ENCODE data around the gene KRT5. TPM values are rescaled to one million over a fixed set of nuclear protein-coding genes. Genes with fewer than 3 reads are reported as not detected.

KRT5 gene
- total and polyA plus RNA-seq, 2 donors, result 31.2 to 55.4 TPM

- DNase-seq (ENCODE audit: extremely low spot score), result no peak
- H3K4me1 ChIP-seq (ENCODE audit: insufficient read depth), result no peaks in the 10 kb centered on the region
- no peaks in the 10 kb centered on the region for H3K36me3 ChIP-seq (ENCODE audit: insufficient read depth)
- 74% methylated on average over 17 of the region's 17 CpGs for WGBS
- no peak overlapping the region for H3K27ac ChIP-seq (ENCODE audit: low read depth)
- H3K4me3 ChIP-seq (ENCODE audit: low read depth, low read length), result no peak overlapping the region
Observed at GRCh38 chr12:52543985-52544883, 24.0 kb upstream of the KRT5 start.

- H3K4me1 ChIP-seq (ENCODE audit: insufficient read depth), result no peaks in the 10 kb centered on the region
- H3K27ac ChIP-seq (ENCODE audit: low read depth), result no peak overlapping the region
- no peaks in the 10 kb centered on the region for H3K36me3 ChIP-seq (ENCODE audit: insufficient read depth)
- 74% methylated on average over 7 of the region's 7 CpGs for WGBS
- no peak overlapping the region for H3K4me3 ChIP-seq (ENCODE audit: low read depth, low read length)
- DNase-seq (ENCODE audit: extremely low spot score), result no peak
Observed at GRCh38 chr12:52542785-52543318, 22.7 kb upstream of the KRT5 start.

GRCh38 chr12:52542157-52542556, 22.0 kb upstream of the KRT5 start:
- no peak for DNase-seq (ENCODE audit: extremely low spot score)
- no peaks in the 10 kb centered on the region for H3K4me1 ChIP-seq (ENCODE audit: insufficient read depth)

GRCh38 chr12:52541709-52542108, 21.5 kb upstream of the KRT5 start:
- no peaks in the 10 kb centered on the region for H3K36me3 ChIP-seq (ENCODE audit: insufficient read depth)
- H3K4me1 ChIP-seq (ENCODE audit: insufficient read depth), result no peaks in the 10 kb centered on the region
- no peak for DNase-seq (ENCODE audit: extremely low spot score)
- no peak overlapping the region for H3K4me3 ChIP-seq (ENCODE audit: low read depth, low read length)
- 96% methylated on average over 5 of the region's 5 CpGs for WGBS
- H3K27ac ChIP-seq (ENCODE audit: low read depth), result no peak overlapping the region

More at GRCh38 chr12:52542157-52542556, 22.0 kb upstream of the KRT5 start:
- no peak overlapping the region for H3K4me3 ChIP-seq (ENCODE audit: low read depth, low read length)
- no peak overlapping the region for H3K27ac ChIP-seq (ENCODE audit: low read depth)
- no peaks in the 10 kb centered on the region for H3K36me3 ChIP-seq (ENCODE audit: insufficient read depth)

- no peaks in the 10 kb centered on the region for H3K36me3 ChIP-seq (ENCODE audit: insufficient read depth)
- WGBS, result 96% methylated on average over 7 of the region's 7 CpGs
- no peaks in the 10 kb centered on the region for H3K4me1 ChIP-seq (ENCODE audit: insufficient read depth)
- H3K27ac ChIP-seq (ENCODE audit: low read depth), result no peak overlapping the region
- no peak for DNase-seq (ENCODE audit: extremely low spot score)
- H3K4me3 ChIP-seq (ENCODE audit: low read depth, low read length), result no peak overlapping the region
Observed at GRCh38 chr12:52540531-52540930, 20.3 kb upstream of the KRT5 start.

GRCh38 chr12:52539821-52540173, 19.6 kb upstream of the KRT5 start:
- Histone ChIP-seq H3K36me3 (ENCODE audit: insufficient read depth) (no peaks in the 10 kb centered on the region), H3K4me1 (ENCODE audit: insufficient read depth) (no peaks in the 10 kb centered on the region), H3K4me3 (ENCODE audit: low read depth, low read length) (no peak overlapping the region), H3K27ac (ENCODE audit: low read depth) (no peak overlapping the region)
- 92% methylated on average over 3 of the region's 3 CpGs for WGBS
- DNase-seq (ENCODE audit: extremely low spot score), result no peak

- Histone ChIP-seq H3K36me3 (ENCODE audit: insufficient read depth) (no peaks in the 10 kb centered on the region), H3K27ac (ENCODE audit: low read depth) (no peak overlapping the region), H3K4me1 (ENCODE audit: insufficient read depth) (no peaks in the 10 kb centered on the region), H3K4me3 (ENCODE audit: low read depth, low read length) (no peak overlapping the region)
- WGBS, result 41% methylated on average over 5 of the region's 5 CpGs
- peak; percentile 47 for DNase-seq (ENCODE audit: extremely low spot score)
Observed at GRCh38 chr12:52539083-52539820, 19.1 kb upstream of the KRT5 start.

GRCh38 chr12:52537101-52537500, 16.9 kb upstream of the KRT5 start:
- H3K27ac ChIP-seq (ENCODE audit: low read depth), result no peak overlapping the region

GRCh38 chr12:52535574-52535973, 15.4 kb upstream of the KRT5 start:
- no peak for DNase-seq (ENCODE audit: extremely low spot score)
- Histone ChIP-seq H3K36me3 (ENCODE audit: insufficient read depth) (no peaks in the 10 kb centered on the region), H3K4me3 (ENCODE audit: low read depth, low read length) (no peak overlapping the region), H3K4me1 (ENCODE audit: insufficient read depth) (no peaks in the 10 kb centered on the region), H3K27ac (ENCODE audit: low read depth) (no peak overlapping the region)
- WGBS, result 81% methylated on average over 1 of the region's 1 CpG

More at GRCh38 chr12:52537101-52537500, 16.9 kb upstream of the KRT5 start:
- DNase-seq (ENCODE audit: extremely low spot score), result no peak
- WGBS, result 86% methylated on average over 3 of the region's 3 CpGs
- Histone ChIP-seq H3K4me1 (ENCODE audit: insufficient read depth) (no peaks in the 10 kb centered on the region), H3K36me3 (ENCODE audit: insufficient read depth) (no peaks in the 10 kb centered on the region), H3K4me3 (ENCODE audit: low read depth, low read length) (no peak overlapping the region)

- no peak overlapping the region for H3K4me3 ChIP-seq (ENCODE audit: low read depth, low read length)
- H3K27ac ChIP-seq (ENCODE audit: low read depth), result no peak overlapping the region
- H3K36me3 ChIP-seq (ENCODE audit: insufficient read depth), result no peaks in the 10 kb centered on the region
- WGBS, result 93% methylated on average over 5 of the region's 5 CpGs
- DNase-seq (ENCODE audit: extremely low spot score), result no peak
- no peaks in the 10 kb centered on the region for H3K4me1 ChIP-seq (ENCODE audit: insufficient read depth)
Observed at GRCh38 chr12:52534482-52534881, 14.3 kb upstream of the KRT5 start.

- no peak for DNase-seq (ENCODE audit: extremely low spot score)
- H3K4me3 ChIP-seq (ENCODE audit: low read depth, low read length), result no peak overlapping the region
- no peaks in the 10 kb centered on the region for H3K36me3 ChIP-seq (ENCODE audit: insufficient read depth)
- H3K4me1 ChIP-seq (ENCODE audit: insufficient read depth), result no peaks in the 10 kb centered on the region
- 69% methylated on average over 10 of the region's 10 CpGs for WGBS
- H3K27ac ChIP-seq (ENCODE audit: low read depth), result no peak overlapping the region
Observed at GRCh38 chr12:52533686-52534470, 13.7 kb upstream of the KRT5 start.

- Histone ChIP-seq H3K4me3 (ENCODE audit: low read depth, low read length) (no peak overlapping the region), H3K36me3 (ENCODE audit: insufficient read depth) (no peaks in the 10 kb centered on the region), H3K4me1 (ENCODE audit: insufficient read depth) (no peaks in the 10 kb centered on the region), H3K27ac (ENCODE audit: low read depth) (no peak overlapping the region)
- no peak for DNase-seq (ENCODE audit: extremely low spot score)
- WGBS, result 72% methylated on average over 4 of the region's 4 CpGs
Observed at GRCh38 chr12:52532636-52533035, 12.4 kb upstream of the KRT5 start.

- no peak overlapping the region for H3K27ac ChIP-seq (ENCODE audit: low read depth)
- H3K36me3 ChIP-seq (ENCODE audit: insufficient read depth), result no peaks in the 10 kb centered on the region
- 80% methylated on average over 18 of the region's 18 CpGs for WGBS
- no peak overlapping the region for H3K4me3 ChIP-seq (ENCODE audit: low read depth, low read length)
- no peak for DNase-seq (ENCODE audit: extremely low spot score)
- H3K4me1 ChIP-seq (ENCODE audit: insufficient read depth), result no peaks in the 10 kb centered on the region
Observed at GRCh38 chr12:52531566-52532300, 11.5 kb upstream of the KRT5 start.

Data from urinary bladder (tissue), 4 donors.